Bronchial epithelial cell (primary cell): ENCODE data around the gene PCYOX1L. TPM values are rescaled to one million over a fixed set of nuclear protein-coding genes. Genes with fewer than 3 reads are reported as not detected.

Experiments used
- DNase-seq: peaks from one replicate; pipeline ENCODE4 v3.0.0-alpha.2; 2010; ENCODE audit warnings: low read depth
- FAIRE-seq: peaks from 2 replicates; lab custom pipeline; 2011; peaks lifted over from hg19 to GRCh38; lab: Jason Lieb, UNC
- H3K27me3 ChIP-seq: 2 replicates; pipeline ENCODE4 v1.5.1; 2011; ENCODE audit warnings: low read length; ENCODE audit not compliant: control insufficient read depth, insufficient read depth
- H3K36me3 ChIP-seq: 2 replicates; pipeline ENCODE4 v1.5.1; 2011; ENCODE audit warnings: low read length; ENCODE audit not compliant: control insufficient read depth, insufficient read depth
- H3K4me3 ChIP-seq: 2 replicates; pipeline ENCODE4 v1.5.1; 2011; ENCODE audit warnings: mild to moderate bottlenecking, low read depth, low read length, control low read depth
- CTCF ChIP-seq: IDR thresholded peaks from 2 replicates; pipeline ENCODE4 v1.5.1; 2011; ENCODE audit warnings: mild to moderate bottlenecking, moderate library complexity, low read length, control low read depth, inconsistent platforms; ENCODE audit not compliant: insufficient read depth, severe bottlenecking
- total RNA-seq: library from RNA; depleted of rRNA; stranded (reverse); fragments of >200 nt; gene quantifications from 2 replicates; pipeline ENCODE4 v1.2.1, GENCODE V29; 2014

The PCYOX1L gene
- total RNA-seq, 1 donor from 2014 or later = 4.2 TPM

DNA sequence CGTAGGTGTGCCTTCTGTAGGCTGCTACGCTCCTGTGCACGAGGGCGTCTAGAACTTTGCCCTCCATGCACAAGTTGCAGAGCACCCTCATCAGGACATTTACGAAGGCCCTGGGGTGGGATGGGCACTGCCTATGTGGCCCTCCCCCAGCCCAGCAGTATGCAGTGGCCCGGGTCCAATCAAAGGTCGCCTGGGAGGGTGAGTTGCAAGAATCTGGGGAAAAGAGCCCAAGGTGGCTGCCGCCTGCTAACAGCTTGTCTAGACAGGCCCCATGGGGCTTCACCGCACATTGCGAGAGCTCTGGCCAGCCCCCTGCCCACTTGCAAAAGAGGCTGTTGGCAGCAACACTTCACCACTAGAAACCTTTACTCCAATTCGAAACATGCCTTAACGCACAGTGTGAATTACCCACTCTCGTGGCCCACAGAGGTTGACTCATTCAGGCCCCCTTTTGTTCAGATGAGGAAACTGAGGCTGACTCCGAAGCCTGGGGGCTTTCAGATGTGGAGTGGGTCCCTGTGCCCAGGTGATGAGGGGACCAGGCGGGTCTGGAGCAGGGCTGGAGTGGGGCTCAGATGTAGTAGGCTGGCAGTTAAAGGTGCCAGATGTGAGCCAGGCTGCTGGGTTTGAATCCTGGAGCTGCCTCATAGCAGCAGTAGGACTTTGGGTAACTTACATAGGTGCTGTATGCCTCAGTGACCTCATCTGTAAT is 53.0 kb downstream of the PCYOX1L start:
- Histone ChIP-seq H3K36me3 (no peaks in the 10 kb centered on the region), H3K4me3 (no peak overlapping the region), H3K27me3 (peaks cover 3% of the 10 kb centered on the region)
- FAIRE-seq (no peak), DNase-seq (no peak)
- TF ChIP-seq CTCF = no peak

DNA sequence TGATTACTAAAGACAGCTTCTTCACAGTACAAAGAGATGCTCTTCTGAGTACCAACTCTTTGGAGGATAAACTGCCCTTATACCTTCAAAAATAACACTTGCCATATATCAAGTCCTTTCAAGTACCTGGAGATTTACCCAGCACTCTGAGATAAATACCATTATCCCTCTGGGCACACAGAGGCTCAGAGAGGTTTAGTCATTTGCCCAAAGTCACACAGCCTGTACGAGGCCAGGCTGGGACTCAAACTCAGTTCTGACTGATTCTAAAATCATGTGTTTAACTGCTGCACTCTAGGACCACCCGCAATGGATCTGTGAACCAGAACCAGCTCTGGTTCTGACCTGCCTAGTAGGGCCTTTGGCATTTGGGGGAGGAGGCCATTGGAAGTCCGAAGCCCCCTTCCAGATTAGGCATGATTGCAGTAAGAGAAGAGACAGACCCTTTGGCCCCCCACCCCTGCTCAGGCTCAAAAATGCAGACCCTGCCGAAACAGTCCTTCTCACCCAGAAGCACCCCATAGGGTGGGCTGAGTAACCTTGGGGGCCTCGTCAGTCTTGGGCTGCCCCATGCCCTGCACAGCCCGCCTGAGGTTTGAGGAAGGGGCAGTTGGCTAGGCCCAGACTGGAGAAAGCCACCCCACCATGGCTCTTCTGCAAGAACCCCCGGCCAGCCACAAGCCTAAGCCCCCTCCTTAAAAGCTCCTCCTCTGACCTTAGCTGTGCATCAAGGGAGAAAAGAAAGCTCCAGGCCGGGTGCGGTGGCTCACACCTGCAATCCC is 54.1 kb downstream of the PCYOX1L start:
- Histone ChIP-seq H3K4me3 (no peak overlapping the region), H3K27me3 (peaks cover 3% of the 10 kb centered on the region), H3K36me3 (no peaks in the 10 kb centered on the region)
- FAIRE-seq (no peak), DNase-seq (no peak)
- TF ChIP-seq CTCF = no peak

GRCh38 chr5:149412783-149413476 is 55.1 kb downstream of the PCYOX1L start:
- no peak for FAIRE-seq
- no peak for TF ChIP-seq CTCF
- no peak overlapping the region for H3K4me3 ChIP-seq
- no peaks in the 10 kb centered on the region for H3K36me3 ChIP-seq
- DNase-seq = no peak
- peaks cover 3% of the 10 kb centered on the region for H3K27me3 ChIP-seq

GRCh38 chr5:149413477-149414210 is 55.8 kb downstream of the PCYOX1L start:
- TF ChIP-seq CTCF = no peak
- DNase-seq = no peak
- no peaks in the 10 kb centered on the region for H3K27me3 ChIP-seq
- no peaks in the 10 kb centered on the region for H3K36me3 ChIP-seq
- no peak overlapping the region for H3K4me3 ChIP-seq
- FAIRE-seq = no peak

DNA sequence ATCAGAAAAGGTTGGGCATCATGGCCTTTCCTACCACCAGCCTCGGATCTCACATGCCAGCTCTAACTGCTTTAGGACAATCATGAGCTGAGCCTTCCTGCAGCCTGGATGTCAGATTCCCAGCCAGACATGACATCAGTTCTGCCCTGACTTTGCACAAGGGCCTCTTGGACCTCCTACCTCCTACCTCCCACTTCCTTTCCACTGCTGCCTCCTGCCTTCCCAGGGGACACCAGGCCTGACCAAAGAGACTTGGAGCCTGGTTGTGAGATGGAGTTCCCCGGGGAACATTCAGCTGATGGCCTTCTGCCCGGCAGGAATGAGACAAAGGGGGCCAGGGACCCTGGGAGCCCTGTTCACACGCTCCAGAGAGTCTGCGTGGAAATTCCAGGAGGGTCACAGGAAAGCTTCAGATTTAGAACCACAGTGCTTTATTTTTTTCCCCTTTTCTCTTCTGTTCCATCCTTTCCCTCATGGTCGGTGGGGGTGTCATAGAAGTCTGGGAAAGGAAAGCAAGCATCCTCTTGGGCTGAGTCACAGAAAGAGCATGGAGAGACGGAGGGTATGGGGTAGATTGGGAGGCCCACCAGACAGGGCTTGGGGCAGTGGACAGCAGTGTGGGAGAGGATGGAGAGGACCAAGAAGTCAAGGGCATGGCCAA is 56.7 kb downstream of the PCYOX1L start:
- FAIRE-seq (no peak), DNase-seq (no peak)
- TF ChIP-seq CTCF = no peak
- no peaks in the 10 kb centered on the region for H3K27me3 ChIP-seq
- H3K36me3 ChIP-seq = no peaks in the 10 kb centered on the region
- H3K4me3 ChIP-seq = no peak overlapping the region
